Mononuclear cell (primary cell): ENCODE results near the gene DNLZ. TPM values are rescaled to one million over a fixed set of nuclear protein-coding genes. Genes with fewer than 3 reads are reported as not detected.

ENCODE experiments used
- H3K27me3 ChIP-seq: 2 replicates; pipeline ENCODE4 v1.6.0; 2011; ENCODE audit warnings: low read length, control low read depth; ENCODE audit not compliant: insufficient read depth
- H3K4me1 ChIP-seq: 2 replicates; pipeline ENCODE4 v1.5.1; 2011; ENCODE audit warnings: mild to moderate bottlenecking, low read length, control low read depth; ENCODE audit not compliant: insufficient read depth
- H3K4me3 ChIP-seq: 2 replicates; pipeline ENCODE4 v1.5.1; 2011; ENCODE audit warnings: mild to moderate bottlenecking, low read length, moderate library complexity
- H3K9me3 ChIP-seq: 2 replicates; pipeline ENCODE4 v1.5.1; 2011; ENCODE audit warnings: low read depth, mild to moderate bottlenecking, control low read depth, low read length
- total RNA-seq: library from RNA; depleted of rRNA; stranded (reverse); fragments of >200 nt; gene quantifications from one replicate; pipeline ENCODE4 v1.2.3, GENCODE V29; 2012

Gene DNLZ
- total RNA-seq, 1 donor, result 9.0 TPM

- H3K9me3 ChIP-seq, result no peaks in the 10 kb centered on the region
- H3K27me3 ChIP-seq, result peaks cover 4% of the 10 kb centered on the region
- H3K4me1 ChIP-seq, result peaks cover 17% of the 10 kb centered on the region
- no peak overlapping the region for H3K4me3 ChIP-seq
Measured at GRCh38 chr9:136331030-136331429, 32.5 kb downstream of the DNLZ start.

GRCh38 chr9:136330406-136330990 lies 33.0 kb downstream of the DNLZ start:
- Histone ChIP-seq H3K4me1 (peaks cover 17% of the 10 kb centered on the region), H3K27me3 (peaks cover 4% of the 10 kb centered on the region), H3K9me3 (no peaks in the 10 kb centered on the region), H3K4me3 (no peak overlapping the region)

GRCh38 chr9:136329636-136330405 lies 33.7 kb downstream of the DNLZ start:
- Histone ChIP-seq H3K4me3 (no peak overlapping the region), H3K27me3 (peaks cover 4% of the 10 kb centered on the region), H3K9me3 (no peaks in the 10 kb centered on the region), H3K4me1 (peaks cover 17% of the 10 kb centered on the region)

GRCh38 chr9:136329211-136329627 lies 34.3 kb downstream of the DNLZ start:
- Histone ChIP-seq H3K27me3 (peaks cover 4% of the 10 kb centered on the region), H3K4me3 (no peak overlapping the region), H3K9me3 (no peaks in the 10 kb centered on the region), H3K4me1 (peaks cover 17% of the 10 kb centered on the region)

GRCh38 chr9:136328622-136329041 lies 34.9 kb downstream of the DNLZ start:
- no peaks in the 10 kb centered on the region for H3K9me3 ChIP-seq
- H3K27me3 ChIP-seq, result peaks cover 4% of the 10 kb centered on the region
- no peak overlapping the region for H3K4me3 ChIP-seq
- H3K4me1 ChIP-seq, result peaks cover 17% of the 10 kb centered on the region

GRCh38 chr9:136328011-136328621 lies 35.4 kb downstream of the DNLZ start:
- no peak overlapping the region for H3K4me3 ChIP-seq
- peaks cover 4% of the 10 kb centered on the region for H3K27me3 ChIP-seq
- no peaks in the 10 kb centered on the region for H3K9me3 ChIP-seq
- peaks cover 17% of the 10 kb centered on the region for H3K4me1 ChIP-seq

GRCh38 chr9:136327304-136327974 lies 36.1 kb downstream of the DNLZ start, which contains the start of gene GPSM1:
TSS of gene GPSM1 (plus strand) at chr9:136327539. CDS start at chr9:136327696, 157 bp downstream.
- H3K4me3 ChIP-seq, result no peak within 1 kb of the TSS

GRCh38 chr9:136326761-136327303 lies 36.7 kb downstream of the DNLZ start:
- Histone ChIP-seq H3K4me1 (peaks cover 17% of the 10 kb centered on the region), H3K9me3 (no peaks in the 10 kb centered on the region), H3K4me3 (no peak overlapping the region), H3K27me3 (peaks cover 4% of the 10 kb centered on the region)

More at GRCh38 chr9:136327304-136327974, 36.1 kb downstream of the DNLZ start, which contains the start of gene GPSM1:
- Histone ChIP-seq H3K27me3 (peaks cover 4% of the 10 kb centered on the region), H3K4me1 (peaks cover 17% of the 10 kb centered on the region), H3K9me3 (no peaks in the 10 kb centered on the region)

GRCh38 chr9:136326061-136326760 lies 37.3 kb downstream of the DNLZ start:
- Histone ChIP-seq H3K27me3 (peaks cover 4% of the 10 kb centered on the region), H3K4me3 (no peak overlapping the region), H3K9me3 (no peaks in the 10 kb centered on the region)

GRCh38 chr9:136325358-136325757 lies 38.2 kb downstream of the DNLZ start:
- H3K4me1 ChIP-seq, result peaks cover 17% of the 10 kb centered on the region
- H3K4me3 ChIP-seq, result no peak overlapping the region
- H3K27me3 ChIP-seq, result peaks cover 4% of the 10 kb centered on the region
- H3K9me3 ChIP-seq, result no peaks in the 10 kb centered on the region

More at GRCh38 chr9:136326061-136326760, 37.3 kb downstream of the DNLZ start:
- H3K4me1 ChIP-seq, result peaks cover 17% of the 10 kb centered on the region

- Histone ChIP-seq H3K9me3 (no peaks in the 10 kb centered on the region), H3K27me3 (peaks cover 4% of the 10 kb centered on the region), H3K4me1 (peaks cover 17% of the 10 kb centered on the region)
Measured at GRCh38 chr9:136324501-136325300, 38.8 kb downstream of the DNLZ start.

GRCh38 chr9:136323371-136323789 lies 40.2 kb downstream of the DNLZ start:
- Histone ChIP-seq H3K9me3 (no peaks in the 10 kb centered on the region), H3K27me3 (peaks cover 4% of the 10 kb centered on the region), H3K4me1 (peaks cover 11% of the 10 kb centered on the region), H3K4me3 (no peak overlapping the region)

More at GRCh38 chr9:136324501-136325300, 38.8 kb downstream of the DNLZ start:
- H3K4me3 ChIP-seq, result no peak overlapping the region

GRCh38 chr9:136322756-136323330 lies 40.7 kb downstream of the DNLZ start:
- H3K4me3 ChIP-seq, result no peak overlapping the region
- peaks cover 6% of the 10 kb centered on the region for H3K4me1 ChIP-seq
- peaks cover 4% of the 10 kb centered on the region for H3K27me3 ChIP-seq
- H3K9me3 ChIP-seq, result no peaks in the 10 kb centered on the region
